ENCODE data around the gene CARD14. TPM values are rescaled to one million over a fixed set of nuclear protein-coding genes. Genes with fewer than 3 reads are reported as not detected.

Gene CARD14
- total RNA-seq, 1 donor from 2014 or later = not detected

- no peak overlapping the region for H3K4me3 Mint-ChIP-seq (ENCODE audit: low read depth)
- H3K36me3 Mint-ChIP-seq (ENCODE audit: insufficient read depth) = peaks cover 20% of the 10 kb centered on the region
- DNase-seq (ENCODE audit: low spot score, unreplicated experiment) = no peak
- H3K9me3 Mint-ChIP-seq (ENCODE audit: low read depth) = no peaks in the 10 kb centered on the region
- H3K27ac Mint-ChIP-seq = peak overlapping the region; percentile 44
- H3K4me1 Mint-ChIP-seq (ENCODE audit: low read depth) = peaks cover 3% of the 10 kb centered on the region
- TF ChIP-seq, protein P1, sequence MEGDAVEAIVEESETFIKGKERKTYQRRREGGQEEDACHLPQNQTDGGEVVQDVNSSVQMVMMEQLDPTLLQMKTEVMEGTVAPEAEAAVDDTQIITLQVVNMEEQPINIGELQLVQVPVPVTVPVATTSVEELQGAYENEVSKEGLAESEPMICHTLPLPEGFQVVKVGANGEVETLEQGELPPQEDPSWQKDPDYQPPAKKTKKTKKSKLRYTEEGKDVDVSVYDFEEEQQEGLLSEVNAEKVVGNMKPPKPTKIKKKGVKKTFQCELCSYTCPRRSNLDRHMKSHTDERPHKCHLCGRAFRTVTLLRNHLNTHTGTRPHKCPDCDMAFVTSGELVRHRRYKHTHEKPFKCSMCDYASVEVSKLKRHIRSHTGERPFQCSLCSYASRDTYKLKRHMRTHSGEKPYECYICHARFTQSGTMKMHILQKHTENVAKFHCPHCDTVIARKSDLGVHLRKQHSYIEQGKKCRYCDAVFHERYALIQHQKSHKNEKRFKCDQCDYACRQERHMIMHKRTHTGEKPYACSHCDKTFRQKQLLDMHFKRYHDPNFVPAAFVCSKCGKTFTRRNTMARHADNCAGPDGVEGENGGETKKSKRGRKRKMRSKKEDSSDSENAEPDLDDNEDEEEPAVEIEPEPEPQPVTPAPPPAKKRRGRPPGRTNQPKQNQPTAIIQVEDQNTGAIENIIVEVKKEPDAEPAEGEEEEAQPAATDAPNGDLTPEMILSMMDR (IDR thresholded peaks at IDR 0.05; ENCODE audit: unreplicated experiment) = no peak
- no peaks in the 10 kb centered on the region for H3K27me3 Mint-ChIP-seq
Measured at GRCh38 chr17:80133626-80133970, 36.2 kb upstream of the CARD14 start.

DNA sequence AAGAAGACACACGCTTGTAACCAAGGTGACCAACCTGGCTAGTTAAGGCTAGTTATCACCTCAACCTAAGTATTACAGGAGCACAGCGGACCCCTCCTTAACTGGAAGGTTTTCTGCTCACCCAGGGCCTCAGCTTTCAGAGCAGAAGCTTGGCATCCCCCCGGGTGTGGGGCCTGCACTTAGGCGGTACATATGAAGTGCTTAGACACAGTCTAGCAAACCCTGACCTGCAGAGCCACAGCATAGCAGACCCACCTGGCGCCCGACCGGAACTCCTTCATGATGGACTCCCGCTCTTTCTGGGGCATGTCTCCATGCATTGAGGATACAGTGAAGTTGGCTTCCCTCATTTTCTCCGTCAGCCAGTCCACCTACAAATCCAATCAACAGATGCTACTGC, 32.7 kb upstream of the CARD14 start:
- no peak for DNase-seq (ENCODE audit: low spot score, unreplicated experiment)
- Mint-ChIP-seq H3K27me3 (no peaks in the 10 kb centered on the region), H3K9me3 (ENCODE audit: low read depth) (no peaks in the 10 kb centered on the region), H3K4me1 (ENCODE audit: low read depth) (no peaks in the 10 kb centered on the region), H3K36me3 (ENCODE audit: insufficient read depth) (peaks cover 39% of the 10 kb centered on the region), H3K4me3 (ENCODE audit: low read depth) (no peak overlapping the region), H3K27ac (no peak overlapping the region)
- TF ChIP-seq, protein P1 (IDR thresholded peaks at IDR 0.05; ENCODE audit: unreplicated experiment) = no peak

DNA sequence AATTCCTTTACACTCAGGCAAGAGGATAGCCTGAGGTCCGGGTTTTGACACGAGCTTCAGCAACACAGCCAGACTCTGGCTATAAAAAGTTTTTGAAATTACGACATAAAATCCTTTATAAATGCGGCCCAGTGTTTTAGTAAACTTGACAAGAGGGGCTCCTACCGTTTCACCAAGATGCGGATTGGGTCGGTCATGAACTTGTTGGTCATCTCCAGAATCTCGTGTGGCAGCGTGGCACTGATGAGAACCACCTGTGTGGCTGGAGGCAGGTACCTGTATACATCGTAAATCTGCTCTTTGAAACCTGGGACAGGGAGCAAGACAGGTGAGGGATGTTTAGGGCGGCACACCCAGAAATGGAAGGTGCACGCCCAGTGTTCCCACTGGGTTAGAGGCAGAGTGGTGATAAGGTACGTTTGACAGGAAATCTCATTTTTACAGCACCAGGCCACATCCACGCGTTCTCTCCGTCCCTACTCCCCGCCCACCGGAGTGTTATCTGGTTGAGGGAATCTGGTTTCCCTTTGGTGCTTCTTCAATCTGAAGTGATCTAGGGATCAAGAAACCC, 30.9 kb upstream of the CARD14 start:
- no peak for DNase-seq (ENCODE audit: low spot score, unreplicated experiment)
- Mint-ChIP-seq H3K36me3 (ENCODE audit: insufficient read depth) (peaks cover 39% of the 10 kb centered on the region), H3K9me3 (ENCODE audit: low read depth) (no peaks in the 10 kb centered on the region), H3K27me3 (no peaks in the 10 kb centered on the region), H3K27ac (no peak overlapping the region), H3K4me1 (ENCODE audit: low read depth) (no peaks in the 10 kb centered on the region), H3K4me3 (ENCODE audit: low read depth) (no peak overlapping the region)
- TF ChIP-seq, protein P1 (IDR thresholded peaks at IDR 0.05; ENCODE audit: unreplicated experiment) = no peak

DNA sequence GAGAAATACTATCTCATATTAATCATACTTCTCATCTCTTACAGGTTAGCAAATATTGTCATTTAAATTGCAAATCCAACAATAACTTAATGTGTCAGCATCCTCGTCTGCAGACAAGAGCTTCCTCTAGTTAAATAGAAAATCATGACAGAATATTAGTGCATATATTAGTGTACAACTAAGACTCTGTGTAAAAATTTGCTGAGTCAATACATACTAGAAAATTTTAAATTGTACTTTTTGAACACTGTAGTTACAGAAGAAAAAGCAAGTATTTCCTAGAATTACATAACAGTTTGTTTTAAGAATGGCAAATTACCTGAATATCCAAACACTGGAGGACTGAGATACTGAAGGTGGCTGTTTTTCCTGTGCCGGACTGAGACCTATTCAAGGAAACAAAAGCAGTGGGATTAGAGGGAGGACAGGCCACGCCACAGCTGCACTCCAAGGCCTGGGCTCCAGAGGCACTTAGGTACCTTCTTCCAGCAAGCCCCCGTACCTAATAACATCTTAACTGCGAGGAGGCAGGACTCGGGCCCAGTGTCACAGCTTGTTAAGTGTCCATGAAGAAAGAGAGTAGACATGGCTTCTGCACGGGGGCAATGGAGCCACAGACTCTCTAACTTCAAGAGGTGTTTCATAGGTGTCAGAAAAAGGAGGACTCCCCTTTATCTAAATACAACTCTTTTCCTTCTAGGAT, 28.2 kb upstream of the CARD14 start:
- H3K36me3 Mint-ChIP-seq (ENCODE audit: insufficient read depth) = peaks cover 34% of the 10 kb centered on the region
- no peak for DNase-seq (ENCODE audit: low spot score, unreplicated experiment)
- TF ChIP-seq, protein P1 (IDR thresholded peaks at IDR 0.05; ENCODE audit: unreplicated experiment) = no peak
- no peaks in the 10 kb centered on the region for H3K27me3 Mint-ChIP-seq
- H3K4me1 Mint-ChIP-seq (ENCODE audit: low read depth) = peaks cover 11% of the 10 kb centered on the region
- H3K27ac Mint-ChIP-seq = no peak overlapping the region
- H3K9me3 Mint-ChIP-seq (ENCODE audit: low read depth) = no peaks in the 10 kb centered on the region
- H3K4me3 Mint-ChIP-seq (ENCODE audit: low read depth) = no peak overlapping the region

DNA sequence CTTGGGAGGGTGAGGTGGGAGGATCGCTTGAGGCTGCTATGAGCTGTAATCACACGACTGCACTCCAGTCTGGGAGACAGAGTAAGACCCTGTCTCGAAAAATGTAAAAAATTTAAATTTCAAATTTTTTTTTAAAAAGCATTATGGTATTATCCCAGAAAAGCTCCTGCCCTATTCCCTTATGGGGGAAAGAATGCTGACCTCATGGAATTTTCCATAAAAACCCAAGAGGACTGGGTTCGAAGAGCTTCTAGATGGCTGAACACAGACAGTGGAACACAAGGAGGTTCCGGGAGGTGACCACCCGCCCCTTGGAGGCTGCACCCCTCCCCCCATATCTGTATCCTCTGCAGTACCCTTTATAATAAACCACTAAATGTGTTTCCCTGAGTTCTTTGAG, 26.9 kb upstream of the CARD14 start:
- Mint-ChIP-seq H3K27ac (no peak overlapping the region), H3K27me3 (no peaks in the 10 kb centered on the region), H3K4me1 (ENCODE audit: low read depth) (peaks cover 12% of the 10 kb centered on the region), H3K36me3 (ENCODE audit: insufficient read depth) (peaks cover 27% of the 10 kb centered on the region), H3K9me3 (ENCODE audit: low read depth) (no peaks in the 10 kb centered on the region), H3K4me3 (ENCODE audit: low read depth) (no peak overlapping the region)
- TF ChIP-seq, protein P1 (IDR thresholded peaks at IDR 0.05; ENCODE audit: unreplicated experiment) = no peak
- no peak for DNase-seq (ENCODE audit: low spot score, unreplicated experiment)
